Keratinocyte (primary cell): ENCODE data around the gene SPINK13. TPM values are rescaled to one million over a fixed set of nuclear protein-coding genes. Genes with fewer than 3 reads are reported as not detected.
A peak's percentile ranks its signal among the peaks of the same experiment; 100 is the strongest.

Experiments
- DNase-seq: peaks from one replicate; pipeline ENCODE4 v3.0.0-alpha.2; 2011; ENCODE audit warnings: low read depth, missing footprints, low spot score
- FAIRE-seq: peaks from 2 replicates; lab custom pipeline; 2011; peaks lifted over from hg19 to GRCh38; lab: Jason Lieb, UNC
- H2AFZ ChIP-seq: 2 replicates; pipeline ENCODE4 v1.6.0; 2012; ENCODE audit warnings: low read length, control low read depth, inconsistent platforms; ENCODE audit not compliant: control insufficient read depth
- H3K27ac ChIP-seq: 2 replicates; pipeline ENCODE4 v1.5.1; 2011; ENCODE audit warnings: low read length; ENCODE audit not compliant: control insufficient read depth, insufficient read depth
- H3K27me3 ChIP-seq: 3 replicates; pipeline ENCODE4 v1.6.0; 2011; ENCODE audit warnings: low read length; ENCODE audit not compliant: control insufficient read depth, insufficient read depth; ENCODE audit errors: extremely low read depth
- H3K36me3 ChIP-seq, 2 experiments: 2 replicates in 1 of 2; 3 replicates in 1 of 2; pipeline ENCODE4 v1.5.1; 2011; ENCODE audit warnings: low read length in 2 of 2, mild to moderate bottlenecking in 1 of 2; ENCODE audit not compliant: control insufficient read depth in 2 of 2, insufficient read depth in 2 of 2; ENCODE audit errors: extremely low read depth in 1 of 2
- H3K4me1 ChIP-seq: 3 replicates; pipeline ENCODE4 v1.5.1; 2011; ENCODE audit warnings: low read length; ENCODE audit not compliant: control insufficient read depth, insufficient read depth; ENCODE audit errors: extremely low read depth
- H3K4me2 ChIP-seq: 3 replicates; pipeline ENCODE4 v1.6.0; 2011; ENCODE audit warnings: low read depth, low read length; ENCODE audit not compliant: control insufficient read depth, insufficient read depth; ENCODE audit errors: extremely low read depth
- H3K4me3 ChIP-seq, 3 experiments: fragments of 200-600 bp in 1 of 3; sonication (generic) in 1 of 3; 2 replicates in 2 of 3; 3 replicates in 1 of 3; pipeline ENCODE4 v1.5.1; 2011 to 2016; ENCODE audit warnings: low read length in 3 of 3, mild to moderate bottlenecking in 3 of 3, control low read depth in 2 of 3, inconsistent platforms in 1 of 3, low read depth in 1 of 3, mixed read lengths in 1 of 3, mixed run types in 1 of 3, moderate library complexity in 1 of 3; ENCODE audit not compliant: control insufficient read depth in 2 of 3, insufficient read depth in 2 of 3; ENCODE audit errors: extremely low read depth in 1 of 3
- H3K79me2 ChIP-seq: 2 replicates; pipeline ENCODE4 v1.6.0; 2012; ENCODE audit warnings: low read length; ENCODE audit not compliant: control insufficient read depth, insufficient read depth
- H3K9ac ChIP-seq: 3 replicates; pipeline ENCODE4 v1.6.0; 2011; ENCODE audit warnings: low read length; ENCODE audit not compliant: control insufficient read depth, insufficient read depth; ENCODE audit errors: extremely low read depth
- H3K9me1 ChIP-seq: 3 replicates; pipeline ENCODE4 v1.6.0; 2011; ENCODE audit warnings: low read length; ENCODE audit not compliant: control insufficient read depth, insufficient read depth; ENCODE audit errors: extremely low read depth
- H3K9me3 ChIP-seq: 2 replicates; pipeline ENCODE4 v1.5.1; 2012; ENCODE audit warnings: low read depth, low read length; ENCODE audit not compliant: control insufficient read depth
- H4K20me1 ChIP-seq: 3 replicates; pipeline ENCODE4 v1.6.0; 2011; ENCODE audit warnings: low read length; ENCODE audit not compliant: control insufficient read depth, insufficient read depth; ENCODE audit errors: extremely low read depth
- EZH2 ChIP-seq: IDR thresholded peaks from one replicate; pipeline ENCODE4 v1.6.1; 2012; ENCODE audit warnings: inconsistent platforms, mild to moderate bottlenecking, low read length, moderate library complexity
- dilution Hi-C: fragments of 300-500 bp; cut with MboI; formaldehyde crosslinking; loops from one replicate; pipeline ENCODE4 v1.7.0; 2020; ENCODE audit warnings: low sequenced_read_pairs; ENCODE audit not compliant: extremely low pct_ligation_motif_present
- polyA minus RNA-seq, 3 experiments: library from RNA; depleted of rRNA, polyadenylated mRNA; stranded (reverse); fragments of >200 nt; gene quantifications; 1 replicate in 1 of 3; 2 replicates in 1 of 3; 3 replicates in 1 of 3; pipeline ENCODE4 v1.2.3, GENCODE V29; 2011
- polyA plus RNA-seq, 5 experiments: library from polyadenylated mRNA; depleted of rRNA in 3 of 5; stranded (reverse) in 3 of 5; stranded (forward) in 1 of 5; unstranded in 1 of 5; fragments of >200 nt; gene quantifications; 1 replicate in 1 of 5; 2 replicates in 3 of 5; 3 replicates in 1 of 5; pipeline versions ENCODE4 v1.2.1 to v1.2.3, GENCODE V29; 2011 to 2012; ENCODE audit warnings: missing spikeins in 2 of 5, low read depth in 1 of 5, low replicate concordance in 1 of 5
- TF ChIP-seq, protein P1 (sequence below), 3 experiments: IDR thresholded peaks in 1 of 3; conservative IDR thresholded peaks in 1 of 3; optimal IDR thresholded peaks in 1 of 3; 2 replicates in 2 of 3; 3 replicates in 1 of 3; pipeline versions ENCODE3 to v1.5.1; 2011; ENCODE audit warnings: low read length in 3 of 3, mild to moderate bottlenecking in 3 of 3, moderate library complexity in 2 of 3, control low read depth in 1 of 3, inconsistent platforms in 1 of 3; ENCODE audit not compliant: insufficient read depth in 2 of 3; ENCODE audit errors: extremely low read depth in 1 of 3

Gene SPINK13, protein sequence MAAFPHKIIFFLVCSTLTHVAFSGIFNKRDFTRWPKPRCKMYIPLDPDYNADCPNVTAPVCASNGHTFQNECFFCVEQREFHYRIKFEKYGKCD
- polyA plus RNA-seq (not detected in 3 replicates), polyA minus RNA-seq (not detected in 3 replicates)
- polyA plus RNA-seq (2011; ENCODE audit: low read depth): not detected
- polyA plus RNA-seq (2011; cell fraction: cytosol; rRNA removed): not detected in 2 replicates
- not detected in 2 replicates for polyA plus RNA-seq (2011; cell fraction: nucleus; rRNA removed)
- not detected in 2 replicates for polyA plus RNA-seq (2012; ENCODE audit: low replicate concordance)
- polyA minus RNA-seq (2011; cell fraction: cytosol; rRNA and poly(A)+ RNA removed): not detected
- not detected in 2 replicates for polyA minus RNA-seq (2011; cell fraction: nucleus; rRNA and poly(A)+ RNA removed)

DNA sequence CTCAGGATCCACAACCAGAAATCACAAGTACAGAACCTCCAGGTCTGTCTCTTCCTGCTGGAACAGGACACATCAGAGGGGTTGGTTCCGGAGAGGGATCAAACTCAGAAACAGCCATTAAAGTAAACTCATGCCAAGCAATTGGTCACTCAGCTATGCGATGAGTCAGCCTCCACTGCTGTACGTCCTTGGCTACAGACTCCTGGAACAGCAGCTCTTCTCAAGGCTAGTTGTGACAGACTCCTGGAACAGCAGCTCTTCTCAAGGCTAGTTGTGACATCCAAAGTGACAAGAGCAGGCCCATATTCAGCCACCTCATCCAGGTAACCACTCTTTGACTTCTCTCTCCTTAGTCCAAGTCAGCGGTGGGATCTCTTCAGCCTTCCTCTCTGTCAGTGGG, at the start of gene SPINK13:
Gene SPINK13 (plus strand): TSS at position 229 of the 400 bp plus-strand sequence. CDS start 1,279 bp downstream, outside the sequence.
- Histone ChIP-seq H3K9ac (no peak within 1 kb of the TSS), H3K79me2 (no peaks in the 10 kb centered on the region), H3K9me1 (no peaks in the 10 kb centered on the region), H3K9me3 (no peaks in the 10 kb centered on the region), H3K27me3 (no peaks in the 10 kb centered on the region), H2AFZ (no peak within 1 kb of the TSS), H3K4me3 (no peak within 1 kb of the TSS), H3K4me2 (no peak within 1 kb of the TSS), H3K27ac (no peak within 1 kb of the TSS), H4K20me1 (no peaks in the 10 kb centered on the region), H3K36me3 (no peaks in the 10 kb centered on the region), H3K4me1 (no peaks in the 10 kb centered on the region)
- FAIRE-seq (peak; percentile 17), DNase-seq (no peak)
- TF ChIP-seq, protein P1, sequence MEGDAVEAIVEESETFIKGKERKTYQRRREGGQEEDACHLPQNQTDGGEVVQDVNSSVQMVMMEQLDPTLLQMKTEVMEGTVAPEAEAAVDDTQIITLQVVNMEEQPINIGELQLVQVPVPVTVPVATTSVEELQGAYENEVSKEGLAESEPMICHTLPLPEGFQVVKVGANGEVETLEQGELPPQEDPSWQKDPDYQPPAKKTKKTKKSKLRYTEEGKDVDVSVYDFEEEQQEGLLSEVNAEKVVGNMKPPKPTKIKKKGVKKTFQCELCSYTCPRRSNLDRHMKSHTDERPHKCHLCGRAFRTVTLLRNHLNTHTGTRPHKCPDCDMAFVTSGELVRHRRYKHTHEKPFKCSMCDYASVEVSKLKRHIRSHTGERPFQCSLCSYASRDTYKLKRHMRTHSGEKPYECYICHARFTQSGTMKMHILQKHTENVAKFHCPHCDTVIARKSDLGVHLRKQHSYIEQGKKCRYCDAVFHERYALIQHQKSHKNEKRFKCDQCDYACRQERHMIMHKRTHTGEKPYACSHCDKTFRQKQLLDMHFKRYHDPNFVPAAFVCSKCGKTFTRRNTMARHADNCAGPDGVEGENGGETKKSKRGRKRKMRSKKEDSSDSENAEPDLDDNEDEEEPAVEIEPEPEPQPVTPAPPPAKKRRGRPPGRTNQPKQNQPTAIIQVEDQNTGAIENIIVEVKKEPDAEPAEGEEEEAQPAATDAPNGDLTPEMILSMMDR (optimal IDR thresholded peaks at IDR 0.05 in 1 of 3, IDR thresholded peaks at IDR 0.05 in 1 of 3, conservative IDR thresholded peaks at IDR 0.05 in 1 of 3; ENCODE audit: extremely low read depth in 1 of 3, insufficient read depth in 2 of 3, low read length in 3 of 3): no peak
- no peak for TF ChIP-seq EZH2
- dilution Hi-C loops: no loop called here

DNA sequence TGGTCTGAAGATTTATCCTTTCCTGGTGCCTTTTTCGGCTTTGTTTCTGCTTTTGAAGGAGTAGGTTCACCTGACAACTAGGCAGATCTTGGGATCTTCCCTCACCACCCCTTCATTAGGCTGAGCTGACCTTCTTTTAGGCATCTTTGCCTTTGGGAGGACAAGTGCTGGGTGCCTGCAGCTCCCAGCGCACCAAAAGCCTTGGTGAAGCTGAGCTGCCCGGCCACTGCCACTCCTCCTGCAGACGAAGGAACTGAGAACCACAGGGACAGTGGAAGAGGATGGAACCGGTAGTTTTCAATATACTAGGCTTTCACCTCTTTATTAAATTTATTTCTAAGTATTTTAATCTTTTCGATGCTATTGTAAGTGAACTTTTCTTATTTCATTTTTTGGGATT, 47.1 kb upstream of the SPINK13 start:
- Histone ChIP-seq H4K20me1 (no peaks in the 10 kb centered on the region), H3K9me1 (no peaks in the 10 kb centered on the region), H2AFZ (no peak overlapping the region), H3K27ac (no peak overlapping the region), H3K36me3 (no peaks in the 10 kb centered on the region), H3K4me3 (no peak overlapping the region), H3K79me2 (no peaks in the 10 kb centered on the region), H3K9ac (no peak overlapping the region), H3K9me3 (no peaks in the 10 kb centered on the region), H3K4me2 (no peak overlapping the region), H3K27me3 (no peaks in the 10 kb centered on the region), H3K4me1 (peaks cover 10% of the 10 kb centered on the region)
- no peak for FAIRE-seq
- no peak for TF ChIP-seq EZH2
- TF ChIP-seq, protein P1 (optimal IDR thresholded peaks at IDR 0.05 in 1 of 3, IDR thresholded peaks at IDR 0.05 in 1 of 3, conservative IDR thresholded peaks at IDR 0.05 in 1 of 3; ENCODE audit: extremely low read depth in 1 of 3, insufficient read depth in 2 of 3, low read length in 3 of 3): no peak
- DNase-seq: no peak
- dilution Hi-C loops: no loop called here
